ENCODE measurements around the gene CACNA1F. TPM values are rescaled to one million over a fixed set of nuclear protein-coding genes. Genes with fewer than 3 reads are reported as not detected.
A peak's percentile ranks its signal among the peaks of the same experiment; 100 is the strongest.

CACNA1F gene
- total RNA-seq, 1 experiment from 2014 or later = not detected

GRCh38 chrX:49269010-49269766, 36.0 kb upstream of the CACNA1F start:
- H3K9me3 ChIP-seq (ENCODE audit: control insufficient read depth, insufficient read depth, low read depth, low read length) = no peaks in the 10 kb centered on the region
- peaks cover 20% of the 10 kb centered on the region for H3K4me1 ChIP-seq (ENCODE audit: control insufficient read depth, insufficient read depth, low read length)
- no TSS peak for BruUV-seq (replicated peaks)
- CTCF ChIA-PET = interaction anchor here (0.9 kb wide), 1 partner anchor 23 kb away, joined by 3 read pairs; no protein-coding TSS in a partner anchor
- TF ChIP-seq SIN3A (IDR thresholded peaks at IDR 0.05; ENCODE audit: borderline replicate concordance, insufficient read depth, low read depth, low read length) (no peak), TCF7L2 (IDR thresholded peaks at IDR 0.05; ENCODE audit: low read depth, low read length) (peak; percentile 66), POLR2AphosphoS5 (IDR thresholded peaks at IDR 0.05; ENCODE audit: low read depth, low read length) (peak; percentile 72)
- no peaks in the 10 kb centered on the region for H3K36me3 ChIP-seq (ENCODE audit: control insufficient read depth, insufficient read depth, low read length)
- peak overlapping the region; percentile 58 to 78 for H3K4me3 ChIP-seq (ENCODE audit: low read depth in 2 of 2, low read length in 2 of 2)
- peak; percentile 96 for ATAC-seq
- intact Hi-C loops (cut with micrococcal nuclease; ENCODE audit: unreplicated experiment) = no loop called here
- peak; percentile 88 for DNase-seq (ENCODE audit: low read depth, low spot score)
- H3K27me3 ChIP-seq (ENCODE audit: control insufficient read depth, insufficient read depth, low read length) = no peaks in the 10 kb centered on the region
- POLR2A ChIA-PET = interaction anchor here (0.7 to 0.9 kb wide), 2 partner anchors 34 to 78 kb away, joined by 3 read pairs; partner anchors contain the start of gene CCDC22
- in situ Hi-C loops (cut with HindIII; ENCODE audit: low pct_unique_long_range_greater_than_20kb, low sequenced_read_pairs) = no loop called here
- peak overlapping the region; percentile 94 for H3K27ac ChIP-seq (ENCODE audit: low read length)

DNA sequence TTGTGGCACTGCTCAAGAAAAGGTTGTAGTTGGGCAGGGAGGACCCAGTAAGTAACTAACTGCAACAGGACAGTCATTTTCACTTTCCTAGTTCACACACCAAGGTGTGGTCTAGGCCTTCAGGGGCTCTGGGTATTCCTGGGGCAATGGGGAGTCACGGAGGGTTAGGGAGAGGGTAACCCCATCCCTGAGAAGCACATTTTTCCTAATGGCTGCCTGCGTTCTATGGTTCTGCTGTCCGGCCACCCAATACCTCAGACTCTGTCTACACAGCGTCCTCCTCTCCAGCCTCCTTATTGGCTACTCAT, 35.5 kb upstream of the CACNA1F start:
- intact Hi-C loops (cut with micrococcal nuclease; ENCODE audit: unreplicated experiment) (no loop called here), in situ Hi-C loops (cut with HindIII; ENCODE audit: low pct_unique_long_range_greater_than_20kb, low sequenced_read_pairs) (no loop called here)
- Histone ChIP-seq H3K27ac (ENCODE audit: low read length) (peak overlapping the region; percentile 94), H3K36me3 (ENCODE audit: control insufficient read depth, insufficient read depth, low read length) (no peaks in the 10 kb centered on the region), H3K9me3 (ENCODE audit: control insufficient read depth, insufficient read depth, low read depth, low read length) (no peaks in the 10 kb centered on the region), H3K4me1 (ENCODE audit: control insufficient read depth, insufficient read depth, low read length) (peaks cover 20% of the 10 kb centered on the region), H3K4me3 (ENCODE audit: low read depth in 2 of 2, low read length in 2 of 2) (peak overlapping the region; percentile 58 to 78), H3K27me3 (ENCODE audit: control insufficient read depth, insufficient read depth, low read length) (no peaks in the 10 kb centered on the region)
- TF ChIP-seq, protein P1, sequence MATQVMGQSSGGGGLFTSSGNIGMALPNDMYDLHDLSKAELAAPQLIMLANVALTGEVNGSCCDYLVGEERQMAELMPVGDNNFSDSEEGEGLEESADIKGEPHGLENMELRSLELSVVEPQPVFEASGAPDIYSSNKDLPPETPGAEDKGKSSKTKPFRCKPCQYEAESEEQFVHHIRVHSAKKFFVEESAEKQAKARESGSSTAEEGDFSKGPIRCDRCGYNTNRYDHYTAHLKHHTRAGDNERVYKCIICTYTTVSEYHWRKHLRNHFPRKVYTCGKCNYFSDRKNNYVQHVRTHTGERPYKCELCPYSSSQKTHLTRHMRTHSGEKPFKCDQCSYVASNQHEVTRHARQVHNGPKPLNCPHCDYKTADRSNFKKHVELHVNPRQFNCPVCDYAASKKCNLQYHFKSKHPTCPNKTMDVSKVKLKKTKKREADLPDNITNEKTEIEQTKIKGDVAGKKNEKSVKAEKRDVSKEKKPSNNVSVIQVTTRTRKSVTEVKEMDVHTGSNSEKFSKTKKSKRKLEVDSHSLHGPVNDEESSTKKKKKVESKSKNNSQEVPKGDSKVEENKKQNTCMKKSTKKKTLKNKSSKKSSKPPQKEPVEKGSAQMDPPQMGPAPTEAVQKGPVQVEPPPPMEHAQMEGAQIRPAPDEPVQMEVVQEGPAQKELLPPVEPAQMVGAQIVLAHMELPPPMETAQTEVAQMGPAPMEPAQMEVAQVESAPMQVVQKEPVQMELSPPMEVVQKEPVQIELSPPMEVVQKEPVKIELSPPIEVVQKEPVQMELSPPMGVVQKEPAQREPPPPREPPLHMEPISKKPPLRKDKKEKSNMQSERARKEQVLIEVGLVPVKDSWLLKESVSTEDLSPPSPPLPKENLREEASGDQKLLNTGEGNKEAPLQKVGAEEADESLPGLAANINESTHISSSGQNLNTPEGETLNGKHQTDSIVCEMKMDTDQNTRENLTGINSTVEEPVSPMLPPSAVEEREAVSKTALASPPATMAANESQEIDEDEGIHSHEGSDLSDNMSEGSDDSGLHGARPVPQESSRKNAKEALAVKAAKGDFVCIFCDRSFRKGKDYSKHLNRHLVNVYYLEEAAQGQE (IDR thresholded peaks at IDR 0.05; ENCODE audit: insufficient read depth in 1 of 2, low read depth in 2 of 2, low read length in 1 of 2) = no peak
- TF ChIP-seq POLR2AphosphoS5 (IDR thresholded peaks at IDR 0.05; ENCODE audit: low read depth, low read length) (no peak), TCF7L2 (IDR thresholded peaks at IDR 0.05; ENCODE audit: low read depth, low read length) (no peak), SIN3A (IDR thresholded peaks at IDR 0.05; ENCODE audit: borderline replicate concordance, insufficient read depth, low read depth, low read length) (no peak)
- TF ChIP-seq, protein P2, sequence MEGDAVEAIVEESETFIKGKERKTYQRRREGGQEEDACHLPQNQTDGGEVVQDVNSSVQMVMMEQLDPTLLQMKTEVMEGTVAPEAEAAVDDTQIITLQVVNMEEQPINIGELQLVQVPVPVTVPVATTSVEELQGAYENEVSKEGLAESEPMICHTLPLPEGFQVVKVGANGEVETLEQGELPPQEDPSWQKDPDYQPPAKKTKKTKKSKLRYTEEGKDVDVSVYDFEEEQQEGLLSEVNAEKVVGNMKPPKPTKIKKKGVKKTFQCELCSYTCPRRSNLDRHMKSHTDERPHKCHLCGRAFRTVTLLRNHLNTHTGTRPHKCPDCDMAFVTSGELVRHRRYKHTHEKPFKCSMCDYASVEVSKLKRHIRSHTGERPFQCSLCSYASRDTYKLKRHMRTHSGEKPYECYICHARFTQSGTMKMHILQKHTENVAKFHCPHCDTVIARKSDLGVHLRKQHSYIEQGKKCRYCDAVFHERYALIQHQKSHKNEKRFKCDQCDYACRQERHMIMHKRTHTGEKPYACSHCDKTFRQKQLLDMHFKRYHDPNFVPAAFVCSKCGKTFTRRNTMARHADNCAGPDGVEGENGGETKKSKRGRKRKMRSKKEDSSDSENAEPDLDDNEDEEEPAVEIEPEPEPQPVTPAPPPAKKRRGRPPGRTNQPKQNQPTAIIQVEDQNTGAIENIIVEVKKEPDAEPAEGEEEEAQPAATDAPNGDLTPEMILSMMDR (IDR thresholded peaks at IDR 0.05) = no peak
- ChIA-PET POLR2A (interaction anchor here (0.7 to 0.9 kb wide), 2 partner anchors 34 to 78 kb away, joined by 3 read pairs; partner anchors contain the start of gene CCDC22), CTCF (interaction anchor here (0.9 kb wide), 1 partner anchor 23 kb away, joined by 3 read pairs; no protein-coding TSS in a partner anchor)
- BruUV-seq (replicated peaks) = TSS peak; percentile 93
- ATAC-seq (no peak), DNase-seq (ENCODE audit: low read depth, low spot score) (no peak)
